Motor neuron (in vitro differentiated cells): ENCODE data around the gene RANBP3. TPM values are rescaled to one million over a fixed set of nuclear protein-coding genes. Genes with fewer than 3 reads are reported as not detected.
"Not testable (repeated sequence)": the region's sequence is repeated elsewhere in the genome, so short reads cannot be mapped to it uniquely, and the experiment has no call there.

Experiments used
- ATAC-seq, 8 experiments: fragments of 200-7000 bp; cut with Tn5 transposase; replicated peaks in 6 of 8; 2 replicates each; pipeline ENCODE4 v1.8.0; 2021; ENCODE audit warnings: mild to moderate bottlenecking in 8 of 8, moderate library complexity in 8 of 8
- H3K27ac ChIP-seq, 2 donors: fragments of 250-450 bp; sonication (Bioruptor Pico); 2 replicates each; pipeline ENCODE4 v1.9.0; 2021; ENCODE audit warnings: antibody characterized with exemption in 2 of 2, mild to moderate bottlenecking in 2 of 2, moderate library complexity in 1 of 2
- H3K4me1 ChIP-seq, 2 donors: fragments of 250-450 bp; sonication (Bioruptor Pico); replicated peaks in 1 of 2; 2 replicates each; pipeline ENCODE4 v1.6.1; 2021; ENCODE audit warnings: antibody characterized with exemption in 2 of 2, mild to moderate bottlenecking in 2 of 2, moderate library complexity in 1 of 2
- H3K4me3 ChIP-seq, 5 donors: fragments of 250-450 bp; sonication (Bioruptor Pico); 2 replicates each; pipeline ENCODE4 v1.9.0; 2021; ENCODE audit warnings: antibody characterized with exemption in 5 of 5, mild to moderate bottlenecking in 5 of 5, moderate library complexity in 4 of 5
- WGBS, 10 experiments: fragments of 450-650 bp; shearing (Covaris generic); methylation state at CpG; one replicate each; pipeline ENCODE4 v1.0.0; 2022; 5-methylcytosine and 5-hydroxymethylcytosine counted together
- in situ Hi-C, 9 experiments: fragments of 400-800 bp; cut with MboI; loops; one replicate each; pipeline ENCODE4 v1.15.0; 2021; ENCODE audit warnings: low sequenced_read_pairs in 9 of 9, low pct_unique_long_range_greater_than_20kb in 2 of 9; ENCODE audit not compliant: unreplicated experiment in 9 of 9
- total RNA-seq, 8 experiments: library from RNA; unstranded; fragments of 300-600 nt; gene quantifications; 2 replicates each; pipeline versions ENCODE4 v1.2.3 to v1.2.4, GENCODE V29; 2022

RANBP3 gene
- total RNA-seq, 8 experiments from 2014 or later: 31.5 to 69.1 (median 41.0) TPM

DNA sequence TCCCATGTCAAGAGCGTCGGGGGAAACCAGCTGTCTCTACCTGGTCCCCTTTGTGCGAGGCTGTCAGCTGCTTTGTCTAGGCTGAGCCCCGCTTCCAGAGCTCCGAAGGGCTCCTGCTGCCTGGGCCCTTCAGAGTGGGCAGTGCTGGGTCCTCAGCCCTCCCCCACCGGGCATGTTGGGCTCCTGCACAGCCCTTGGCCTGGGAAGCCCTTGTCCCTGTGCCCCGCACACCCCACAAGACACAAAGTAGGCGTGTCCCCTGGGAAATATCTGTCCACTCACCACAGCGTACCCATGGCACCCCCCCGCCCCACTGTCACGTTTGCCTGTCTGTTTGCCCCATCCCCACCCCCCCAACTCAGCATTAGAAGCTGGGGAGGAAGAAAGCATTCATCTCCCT is 39.6 kb upstream of the RANBP3 start:
- ATAC-seq: no peak
- Histone ChIP-seq H3K4me1 (peaks cover 0 to 10% of the 10 kb centered on the region in 2 donors), H3K27ac (no peak overlapping the region), H3K4me3 (no peak overlapping the region)
- in situ Hi-C loops: loop anchor here in 1 of 9 experiments (25.0 kb wide), 1 partner anchor 205 kb away; the partner anchor contains the start of gene NRTN
- WGBS, 10 experiments: 72 to 100% (median 100%) methylated on average over 2 to 4 of the region's 11 CpGs; no CpG with 5 or more reads in 7 of the 10 experiments

DNA sequence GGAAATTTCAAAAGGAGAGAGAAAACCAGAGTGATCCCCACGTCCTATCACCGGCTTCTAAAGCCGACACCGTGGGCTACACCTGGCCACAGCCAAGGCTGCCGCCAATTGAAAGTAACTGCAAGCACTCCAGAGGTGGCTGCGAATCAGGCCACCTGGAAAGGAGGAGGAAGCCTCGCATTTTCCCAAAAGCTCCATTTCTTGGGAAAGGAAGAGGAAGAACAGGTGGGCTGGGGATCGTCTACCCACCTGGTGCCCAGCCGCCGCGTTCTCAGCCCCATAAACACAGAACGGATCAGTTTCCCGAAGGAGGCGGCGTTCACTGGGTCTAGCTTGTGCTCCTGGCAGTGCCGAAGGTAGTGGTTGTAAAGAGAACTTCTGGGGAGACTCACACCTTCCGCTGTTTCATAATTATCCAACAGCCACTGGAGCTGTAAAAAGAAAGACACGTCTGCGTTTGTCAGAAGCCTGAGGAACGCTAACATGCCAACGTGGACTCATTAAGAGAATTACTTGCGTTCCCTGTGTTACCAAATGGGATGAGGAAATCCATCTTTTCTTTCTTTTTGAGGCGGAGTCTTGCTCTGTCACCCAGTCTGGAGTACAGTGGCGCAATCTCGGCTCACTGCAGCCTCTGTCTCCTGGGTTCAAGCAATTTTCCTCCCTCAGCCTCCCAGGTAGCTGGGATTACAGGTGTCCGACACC is 38.1 kb upstream of the RANBP3 start:
- Histone ChIP-seq H3K4me3 (no peak overlapping the region), H3K27ac (no peak overlapping the region), H3K4me1 (no peaks in the 10 kb centered on the region)
- WGBS, 10 experiments: 80 to 97% (median 92%) methylated on average over 2 to 19 of the region's 26 CpGs; no CpG with 5 or more reads in 4 of the 10 experiments
- no peak for ATAC-seq
- in situ Hi-C loops: loop anchor here in 1 of 9 experiments (25.0 kb wide), 1 partner anchor 204 kb away; the partner anchor contains the start of gene NRTN

DNA sequence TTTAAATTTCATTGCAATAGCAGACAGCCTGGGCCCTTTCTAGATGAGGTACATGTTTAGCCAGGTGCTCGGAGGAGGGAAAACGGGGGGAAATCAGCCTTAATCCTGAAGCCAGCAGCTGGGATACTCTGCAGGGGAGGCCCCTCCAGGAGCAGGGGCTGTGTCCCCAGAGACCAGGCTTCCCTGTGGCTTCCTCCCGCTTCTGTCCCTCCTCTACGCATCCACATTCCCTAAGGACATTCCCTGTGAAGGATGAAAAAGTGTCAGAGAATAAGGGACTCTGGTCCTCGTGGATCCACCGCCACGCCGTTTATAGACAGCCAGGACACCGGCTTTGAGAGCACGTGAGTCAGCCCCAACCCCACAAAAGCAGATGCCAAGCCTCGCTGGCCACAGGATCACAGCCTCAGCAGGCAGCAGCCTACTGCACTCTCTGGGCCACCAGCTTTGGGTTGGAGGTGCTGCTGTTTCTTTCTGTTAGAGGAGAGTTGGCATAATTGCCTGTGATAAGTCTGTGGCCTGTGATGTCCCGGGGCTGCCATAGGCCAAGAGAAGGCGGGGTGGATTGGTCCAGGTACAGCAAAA is 36.7 kb upstream of the RANBP3 start:
- in situ Hi-C loops: loop anchor here in 1 of 9 experiments (25.0 kb wide), 1 partner anchor 202 kb away; the partner anchor contains the start of gene NRTN
- 62 to 100% (median 90%) methylated on average over 2 to 8 of the region's 13 CpGs; no CpG with 5 or more reads in 2 of the 10 experiments for WGBS, 10 experiments
- Histone ChIP-seq H3K4me1 (no peaks in the 10 kb centered on the region), H3K27ac (no peak overlapping the region), H3K4me3 (no peak overlapping the region)
- ATAC-seq: peak in 1 of 8 experiments; percentile 6

DNA sequence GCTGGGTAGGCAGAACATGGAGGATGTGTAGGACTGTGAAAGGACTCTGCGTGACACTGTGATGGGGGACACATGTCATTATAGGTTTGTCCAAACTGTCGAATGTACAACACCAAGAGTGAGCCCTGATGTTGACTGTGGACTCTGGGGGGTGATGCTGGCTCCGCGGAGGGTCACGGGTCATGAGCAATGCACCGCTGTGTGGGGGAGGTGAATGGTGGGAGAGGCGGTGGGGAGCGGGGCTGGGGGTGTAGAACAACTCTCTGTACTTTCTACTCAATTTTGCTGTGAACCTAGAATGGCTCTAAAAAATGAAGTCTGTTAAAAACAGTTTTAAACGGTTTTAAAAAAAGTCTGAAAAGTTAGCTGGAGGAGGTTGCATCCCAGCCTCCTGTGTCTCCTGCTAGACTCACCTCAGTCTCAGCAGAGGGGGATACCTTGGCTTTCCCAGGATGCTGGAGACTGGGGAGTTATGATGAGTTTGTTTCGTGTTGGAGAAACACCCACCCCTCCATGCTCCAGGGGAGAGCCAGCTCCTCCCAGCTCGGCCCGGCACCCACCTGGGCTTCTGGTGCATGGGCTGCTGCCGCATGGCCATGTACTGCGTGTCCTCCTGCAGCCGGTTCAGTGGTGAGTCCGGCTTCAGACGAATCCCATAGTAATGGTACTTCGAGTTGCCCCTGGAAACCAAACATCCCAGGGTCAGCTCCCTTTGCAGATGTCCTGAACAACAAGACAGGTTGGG is 34.7 kb upstream of the RANBP3 start:
- no peak for ATAC-seq
- no peak overlapping the region for H3K4me3 ChIP-seq
- H3K27ac ChIP-seq: no peak overlapping the region
- WGBS, 10 experiments: 77 to 100% (median 80%) methylated on average over 1 to 6 of the region's 18 CpGs; no CpG with 5 or more reads in 5 of the 10 experiments
- in situ Hi-C loops: loop anchor here in 1 of 9 experiments (25.0 kb wide), 1 partner anchor 200 kb away; the partner anchor contains the start of gene NRTN
- no peaks in the 10 kb centered on the region for H3K4me1 ChIP-seq

DNA sequence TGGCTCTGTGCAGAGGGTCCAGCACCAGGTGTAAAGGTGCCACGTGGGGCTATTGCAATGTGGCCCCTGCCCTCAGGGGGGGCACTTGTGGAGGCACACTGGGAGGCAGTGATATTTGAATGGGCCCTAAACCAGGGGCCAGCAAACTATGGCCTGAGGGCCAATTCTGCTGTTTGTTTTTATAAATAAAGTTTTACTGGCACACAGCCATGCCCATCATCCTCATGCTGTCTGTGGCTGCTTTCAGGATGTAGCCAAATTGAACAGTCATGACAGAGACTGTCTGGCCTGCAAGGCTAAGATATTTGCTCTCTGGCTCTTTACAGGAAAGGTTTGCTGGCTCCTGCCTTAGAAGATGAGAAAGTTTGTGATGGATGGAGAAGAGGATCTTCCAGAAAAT is 33.9 kb upstream of the RANBP3 start:
- in situ Hi-C loops: loop anchor here in 1 of 9 experiments (25.0 kb wide), 1 partner anchor 199 kb away; the partner anchor contains the start of gene NRTN
- no peak for ATAC-seq
- WGBS, 10 experiments: 60 to 100% methylated on average over 1 of the region's 1 CpG; no CpG with 5 or more reads in 8 of the 10 experiments
- Histone ChIP-seq H3K4me1 (no peaks in the 10 kb centered on the region), H3K4me3 (no peak overlapping the region), H3K27ac (no peak overlapping the region)

DNA sequence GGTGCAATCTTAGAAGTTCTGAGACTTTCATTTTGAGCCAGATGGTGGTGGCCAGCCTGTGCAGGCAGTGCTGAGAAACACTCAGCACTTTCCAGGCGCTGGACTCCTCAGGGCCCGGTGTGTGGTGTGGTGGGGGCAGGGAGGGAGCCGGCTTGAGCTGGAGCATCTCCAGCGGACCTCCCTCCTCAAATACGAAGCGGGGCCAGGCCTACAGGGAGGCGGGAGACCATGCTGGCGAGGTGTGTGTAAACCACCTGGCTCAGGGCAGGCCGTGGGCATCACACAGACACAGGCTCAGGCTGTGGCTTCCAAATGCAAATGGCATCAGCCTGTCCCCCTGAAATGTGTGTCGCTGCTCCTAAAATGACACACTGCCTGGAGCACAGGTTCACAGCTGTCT is 33.3 kb upstream of the RANBP3 start:
- in situ Hi-C loops: loop anchor here in 1 of 9 experiments (25.0 kb wide), 1 partner anchor 199 kb away; the partner anchor contains the start of gene NRTN
- Histone ChIP-seq H3K4me3 (no peak overlapping the region), H3K27ac (no peak overlapping the region), H3K4me1 (no peaks in the 10 kb centered on the region)
- ATAC-seq: no peak
- 50 to 100% (median 78%) methylated on average over 1 to 8 of the region's 10 CpGs; no CpG with 5 or more reads in 4 of the 10 experiments for WGBS, 10 experiments

DNA sequence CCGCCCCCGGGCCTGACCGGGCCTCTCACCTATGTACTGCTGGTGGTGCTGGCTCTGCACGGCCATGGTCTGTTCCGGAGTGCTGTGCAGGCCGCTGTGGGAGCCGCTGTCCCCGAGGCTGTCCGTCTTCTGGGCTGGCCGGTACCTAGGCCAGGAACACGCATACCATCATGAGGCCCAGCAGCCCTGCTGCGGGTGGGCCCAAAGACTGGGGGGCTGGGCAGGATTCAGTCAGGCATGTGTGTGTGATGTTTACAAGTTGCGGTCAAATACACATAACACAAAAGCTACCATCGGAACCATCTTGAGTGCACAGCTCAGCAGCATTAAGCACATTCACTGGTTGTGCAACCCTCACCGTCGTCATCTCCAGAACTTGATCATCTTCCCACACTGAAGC is 32.2 kb upstream of the RANBP3 start:
- Histone ChIP-seq H3K4me3 (no peak overlapping the region), H3K27ac (no peak overlapping the region), H3K4me1 (no peaks in the 10 kb centered on the region)
- in situ Hi-C loops: loop anchor here in 1 of 9 experiments (25.0 kb wide), 1 partner anchor 198 kb away; the partner anchor contains the start of gene NRTN
- no peak for ATAC-seq
- 79 to 93% (median 83%) methylated on average over 2 to 7 of the region's 16 CpGs; no CpG with 5 or more reads in 6 of the 10 experiments for WGBS, 10 experiments

DNA sequence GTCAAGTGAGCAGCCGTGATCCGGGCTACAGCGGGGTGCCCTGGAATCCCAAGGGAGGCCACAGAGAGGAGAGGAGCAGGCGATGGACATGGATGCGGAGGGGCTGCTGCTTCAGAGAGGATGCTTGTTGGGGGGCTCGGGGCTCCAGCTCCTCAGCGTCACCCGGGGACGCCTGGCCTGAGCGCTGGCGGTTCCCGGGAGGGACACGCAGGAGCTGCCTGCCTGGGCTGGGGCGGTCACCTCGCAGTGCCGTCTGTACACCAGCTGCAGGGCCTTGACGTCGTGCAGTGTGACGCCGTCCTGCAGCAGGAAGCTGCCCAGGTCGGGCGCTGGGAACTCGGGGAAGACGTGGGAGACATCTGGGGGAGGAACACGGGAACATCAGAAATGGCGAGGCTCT is 29.9 kb upstream of the RANBP3 start:
- Histone ChIP-seq H3K27ac (no peak overlapping the region), H3K4me3 (no peak overlapping the region), H3K4me1 (no peaks in the 10 kb centered on the region)
- no peak for ATAC-seq
- in situ Hi-C loops: loop anchor here in 1 of 9 experiments (25.0 kb wide), 1 partner anchor 196 kb away; the partner anchor contains the start of gene NRTN
- 73 to 100% (median 86%) methylated on average over 1 to 7 of the region's 26 CpGs; no CpG with 5 or more reads in 7 of the 10 experiments for WGBS, 10 experiments

DNA sequence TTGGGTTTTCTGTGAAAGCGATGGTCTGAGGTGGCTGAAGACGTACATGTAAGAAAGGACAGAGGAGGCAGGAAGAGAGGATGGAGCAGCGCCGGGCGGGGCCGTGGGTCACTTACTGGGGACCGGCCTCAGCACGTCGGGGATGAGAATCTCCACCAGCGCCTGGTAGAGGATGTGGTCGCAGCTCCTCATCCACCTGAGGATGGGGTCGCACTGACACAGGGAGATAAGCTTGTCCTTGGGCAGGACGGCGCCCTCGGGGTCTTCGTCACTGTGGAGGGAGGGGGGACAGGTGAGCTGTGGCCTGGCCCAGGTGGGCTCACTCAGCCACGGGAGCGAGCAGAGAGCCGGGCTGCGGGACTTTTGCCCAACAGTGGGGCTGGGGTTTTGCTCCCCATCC is 29.0 kb upstream of the RANBP3 start:
- in situ Hi-C loops: loop anchor here in 1 of 9 experiments (25.0 kb wide), 1 partner anchor 195 kb away; the partner anchor contains the start of gene NRTN

DNA sequence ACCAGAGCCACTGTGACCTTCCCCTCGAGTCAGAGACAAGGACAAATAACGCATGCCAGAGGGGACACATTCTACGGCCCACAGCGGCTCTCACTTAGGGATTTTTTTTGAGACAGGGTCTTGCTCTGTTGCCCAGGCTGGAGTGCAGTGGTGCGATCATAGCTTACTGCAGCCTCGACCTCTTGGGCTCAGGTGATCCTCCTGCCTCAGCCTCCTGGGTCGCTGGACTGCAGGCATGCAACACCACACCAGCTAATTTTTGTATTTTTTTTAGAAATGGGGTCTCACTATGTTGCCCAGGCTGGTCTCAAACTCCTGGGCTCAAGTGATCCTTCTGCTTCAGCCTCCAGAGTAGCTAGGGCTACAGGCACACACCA is 28.1 kb upstream of the RANBP3 start:
- H3K27ac ChIP-seq, H3K4me3 ChIP-seq, ATAC-seq, H3K4me1 ChIP-seq: not testable (repeated sequence)
- 83 to 95% (median 91%) methylated on average over 2 to 7 of the region's 7 CpGs; no CpG with 5 or more reads in 6 of the 10 experiments for WGBS, 10 experiments
- in situ Hi-C loops: loop anchor here in 1 of 9 experiments (25.0 kb wide), 1 partner anchor 194 kb away; the partner anchor contains the start of gene NRTN

More for the DNA sequence above, 29.0 kb upstream of the RANBP3 start:
- Histone ChIP-seq H3K27ac (no peak overlapping the region), H3K4me1 (no peaks in the 10 kb centered on the region), H3K4me3 (no peak overlapping the region)
- 40 to 100% (median 94%) methylated on average over 1 to 9 of the region's 20 CpGs; no CpG with 5 or more reads in 3 of the 10 experiments for WGBS, 10 experiments
- no peak for ATAC-seq

DNA sequence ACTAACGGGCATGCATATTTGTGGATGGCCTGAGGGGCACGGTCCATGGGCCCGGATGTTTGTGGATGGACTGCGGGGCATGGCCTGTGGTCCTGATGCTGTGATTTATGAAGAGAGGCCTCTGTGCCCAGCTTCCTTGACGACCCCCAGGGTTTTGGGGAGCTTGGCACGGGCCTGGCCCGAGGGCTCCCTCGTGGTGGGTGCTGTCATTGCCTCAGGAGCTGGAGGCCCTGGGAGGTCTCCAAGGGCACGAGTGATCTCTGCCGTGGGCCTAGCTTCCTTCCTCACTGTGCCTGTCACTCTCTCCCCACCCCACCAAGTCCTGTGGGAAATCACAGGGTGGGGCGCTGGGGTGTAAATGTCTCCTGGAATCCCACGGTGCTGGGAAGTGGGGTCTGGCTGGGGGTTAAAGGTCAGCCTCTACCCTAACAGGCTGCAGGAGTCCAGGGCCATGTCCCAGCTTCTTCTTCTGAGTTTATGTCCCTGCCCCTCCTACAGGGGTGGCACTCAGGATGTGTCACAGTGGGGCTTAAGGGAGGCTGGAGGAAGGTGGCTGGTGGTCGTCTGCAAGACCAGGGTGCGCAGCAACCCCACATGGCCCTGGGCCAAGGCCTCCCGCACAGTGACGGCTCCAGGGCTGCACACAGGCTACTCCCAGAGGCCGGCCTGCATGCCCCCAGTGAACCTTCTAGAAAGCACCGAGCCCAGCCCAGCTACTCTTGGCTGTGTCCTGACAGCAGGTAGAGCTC is 27.6 kb upstream of the RANBP3 start:
- Histone ChIP-seq H3K4me3 (no peak overlapping the region), H3K27ac (no peak overlapping the region), H3K4me1 (no peaks in the 10 kb centered on the region)
- 74 to 100% (median 89%) methylated on average over 3 to 8 of the region's 18 CpGs; no CpG with 5 or more reads in 6 of the 10 experiments for WGBS, 10 experiments
- no peak for ATAC-seq
- in situ Hi-C loops: loop anchor here in 1 of 9 experiments (25.0 kb wide), 1 partner anchor 193 kb away; the partner anchor contains the start of gene NRTN

DNA sequence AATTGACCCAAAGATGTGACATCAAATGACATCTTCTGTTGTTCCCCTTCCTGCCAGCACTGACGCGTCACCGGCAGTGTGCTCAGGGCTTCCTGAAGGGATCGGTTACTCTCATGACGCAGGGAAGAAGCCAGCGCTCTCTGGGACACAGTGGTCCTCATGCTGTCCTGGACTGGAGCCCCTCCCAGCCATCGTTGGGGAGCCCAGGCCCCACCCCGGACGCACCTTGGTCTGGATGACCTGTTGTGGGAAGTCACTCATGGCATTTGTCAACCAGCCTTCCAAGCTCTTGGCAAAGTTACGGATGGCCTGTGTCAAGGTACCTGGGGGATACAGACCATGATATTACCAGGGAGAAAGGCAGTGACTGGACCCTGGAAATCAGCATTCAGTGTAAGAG is 26.0 kb upstream of the RANBP3 start:
- in situ Hi-C loops: loop anchor here in 1 of 9 experiments (25.0 kb wide), 1 partner anchor 192 kb away; the partner anchor contains the start of gene NRTN
- 73 to 100% (median 88%) methylated on average over 1 to 10 of the region's 10 CpGs; no CpG with 5 or more reads in 4 of the 10 experiments for WGBS, 10 experiments
- H3K4me1 ChIP-seq: no peaks in the 10 kb centered on the region
- no peak for ATAC-seq
- no peak overlapping the region for H3K27ac ChIP-seq
- no peak overlapping the region for H3K4me3 ChIP-seq
